LoVo (cell line): Measurements from ENCODE around the gene CLDN22.
"Not testable (repeated sequence)": the region's sequence is repeated elsewhere in the genome, so short reads cannot be mapped to it uniquely, and the experiment has no call there.

ENCODE experiments used
- DNase-seq: peaks from one replicate; pipeline ENCODE4 v3.0.0-alpha.2; 2016; ENCODE audit warnings: low spot score

CLDN22 gene

GRCh38 chr4:183347146-183347545 lies 27.1 kb upstream of the CLDN22 start:
- DNase-seq: no peak

GRCh38 chr4:183345261-183345660 lies 25.2 kb upstream of the CLDN22 start:
- DNase-seq: no peak

GRCh38 chr4:183344523-183345255 lies 24.6 kb upstream of the CLDN22 start:
- DNase-seq: no peak

GRCh38 chr4:183343730-183344129 lies 23.7 kb upstream of the CLDN22 start:
- no peak for DNase-seq

GRCh38 chr4:183342541-183343533 lies 22.8 kb upstream of the CLDN22 start:
- no peak for DNase-seq

GRCh38 chr4:183337833-183338232 lies 17.8 kb upstream of the CLDN22 start:
- no peak for DNase-seq

- DNase-seq: no peak
Observed at GRCh38 chr4:183337349-183337748, 17.3 kb upstream of the CLDN22 start.

- DNase-seq: peak; percentile 68
Observed at GRCh38 chr4:183335369-183335940, 15.4 kb upstream of the CLDN22 start.

- DNase-seq: peak; percentile 82
Observed at GRCh38 chr4:183333983-183334382, 13.9 kb upstream of the CLDN22 start.

- no peak for DNase-seq
Observed at GRCh38 chr4:183333202-183333601, 13.1 kb upstream of the CLDN22 start.

- DNase-seq: no peak
Observed at GRCh38 chr4:183332447-183332846, 12.4 kb upstream of the CLDN22 start.

- no peak for DNase-seq
Observed at GRCh38 chr4:183330841-183331240, 10.8 kb upstream of the CLDN22 start.

- DNase-seq: no peak
Observed at GRCh38 chr4:183329954-183330742, 10.1 kb upstream of the CLDN22 start.

GRCh38 chr4:183329244-183329643 lies 9.2 kb upstream of the CLDN22 start:
- DNase-seq: no peak

GRCh38 chr4:183328832-183329231 lies 8.8 kb upstream of the CLDN22 start:
- no peak for DNase-seq

- DNase-seq: no peak
Observed at GRCh38 chr4:183327827-183328226, 7.8 kb upstream of the CLDN22 start.

GRCh38 chr4:183326853-183327252 lies 6.8 kb upstream of the CLDN22 start:
- DNase-seq: peak; percentile 25

GRCh38 chr4:183326387-183326786 lies 6.3 kb upstream of the CLDN22 start:
- DNase-seq: not testable (repeated sequence)

GRCh38 chr4:183324619-183325018 lies 4.5 kb upstream of the CLDN22 start:
- no peak for DNase-seq

- DNase-seq: not testable (repeated sequence)
Observed at GRCh38 chr4:183324056-183324455, 4.0 kb upstream of the CLDN22 start.

- no peak for DNase-seq
Observed at GRCh38 chr4:183323295-183323694, 3.2 kb upstream of the CLDN22 start.

GRCh38 chr4:183322326-183322725 lies 2.2 kb upstream of the CLDN22 start, which contains the start of gene CLDN24:
Gene CLDN24, minus strand, starts transcription at chr4:183322426. Its CDS starts 0 bp downstream, at chr4:183322426.
- no peak for DNase-seq
